Measurements from ENCODE around the gene ZNF710.

The ZNF710 gene

DNA sequence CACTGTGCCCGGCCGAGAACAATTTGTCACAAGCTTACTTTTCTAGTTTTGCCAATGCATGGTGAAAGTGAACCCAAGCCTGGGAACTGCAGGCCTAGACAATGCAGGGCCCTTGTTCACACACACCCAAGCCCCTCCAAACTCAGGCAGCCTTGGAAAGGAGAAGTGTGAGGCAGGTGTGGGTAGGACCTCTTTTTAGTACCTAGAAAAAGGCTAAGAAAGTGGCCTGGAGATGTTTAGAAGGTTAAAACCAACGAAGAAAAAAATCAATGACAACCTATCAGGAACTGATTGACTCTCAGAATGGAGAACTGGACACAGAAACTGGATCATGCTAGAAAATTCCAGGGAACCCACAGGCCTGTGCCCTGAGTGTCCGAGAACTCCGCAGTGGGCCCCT lies 82.3 kb downstream of the ZNF710 start:
- no peak for DNase-seq

DNA sequence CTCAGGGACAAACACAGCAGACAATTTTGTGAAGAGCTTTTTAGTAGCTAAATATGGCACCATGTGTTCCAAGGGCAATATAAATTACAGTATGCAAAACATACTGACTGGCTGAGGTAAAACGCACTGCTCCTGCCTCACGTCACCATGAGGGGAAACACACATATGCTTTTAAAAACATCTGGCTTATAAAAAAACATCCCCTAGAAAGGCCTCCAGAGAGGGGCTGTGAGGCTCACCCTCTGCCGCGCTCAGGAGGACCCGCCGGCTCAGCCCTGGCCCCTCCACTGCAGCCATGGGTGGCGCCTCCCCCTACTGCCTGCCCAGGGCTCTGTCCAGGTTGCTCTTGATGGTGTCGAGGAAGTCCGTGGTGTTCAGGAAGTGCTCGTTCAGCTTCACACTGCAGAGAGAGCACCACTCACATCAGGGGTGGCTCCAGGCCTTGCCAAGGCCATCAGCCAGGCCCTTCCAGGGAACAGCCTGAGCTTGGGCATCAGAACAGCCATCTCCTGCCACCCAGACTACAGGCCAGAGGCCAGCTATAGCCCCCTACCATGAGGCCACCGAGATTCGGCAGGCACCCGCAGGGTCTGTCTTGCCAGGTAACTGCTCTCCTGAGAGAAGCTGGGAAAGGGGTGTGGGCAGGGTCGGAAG lies 83.0 kb downstream of the ZNF710 start:
- no peak for DNase-seq

DNA sequence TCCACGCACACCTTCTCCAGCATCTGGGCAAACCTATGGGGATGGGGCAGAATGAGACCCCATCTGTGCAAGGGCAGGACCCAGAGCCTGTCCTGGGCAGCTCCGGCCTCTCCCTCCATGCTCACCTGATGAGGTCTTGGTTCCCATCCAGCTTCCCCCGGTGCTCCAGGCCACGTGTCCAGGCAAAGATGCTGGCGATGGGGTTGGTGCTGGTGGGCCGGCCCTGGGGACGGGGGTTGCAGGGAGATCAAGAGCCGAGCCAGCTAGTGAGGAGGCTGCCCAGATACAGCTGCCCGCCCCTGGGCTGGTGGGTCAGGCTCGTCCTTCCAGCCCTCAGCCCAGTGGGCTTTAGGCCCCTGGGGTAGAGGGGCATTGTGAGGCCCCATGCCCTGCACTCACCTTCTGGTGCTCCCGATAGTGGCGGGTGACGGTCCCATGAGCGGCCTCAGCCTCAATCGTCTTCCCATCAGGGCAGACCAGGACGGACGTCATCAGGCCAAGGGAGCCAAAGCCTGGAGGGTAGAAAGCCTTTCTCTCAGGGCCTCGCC lies 83.8 kb downstream of the ZNF710 start:
- no peak for DNase-seq

DNA sequence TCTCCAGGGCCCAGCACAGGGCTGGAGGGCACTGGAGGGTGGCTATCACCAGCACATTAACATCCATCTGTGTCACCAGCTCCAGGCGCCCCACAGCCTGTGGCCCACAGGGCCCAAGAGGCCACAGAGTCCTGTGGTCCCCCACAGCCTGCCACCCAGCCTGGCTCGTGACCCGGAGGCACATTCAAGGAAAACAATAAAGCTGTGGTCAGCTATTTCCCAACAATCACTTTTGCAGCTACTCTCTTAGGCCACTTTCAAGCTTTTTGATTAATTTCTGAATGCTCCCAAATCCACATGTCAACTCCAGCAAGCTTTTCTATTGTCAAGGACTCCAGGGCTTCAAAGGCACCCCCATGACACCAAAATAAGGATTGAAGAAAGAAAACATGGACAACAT lies 84.4 kb downstream of the ZNF710 start:
- DNase-seq, result no peak

DNA sequence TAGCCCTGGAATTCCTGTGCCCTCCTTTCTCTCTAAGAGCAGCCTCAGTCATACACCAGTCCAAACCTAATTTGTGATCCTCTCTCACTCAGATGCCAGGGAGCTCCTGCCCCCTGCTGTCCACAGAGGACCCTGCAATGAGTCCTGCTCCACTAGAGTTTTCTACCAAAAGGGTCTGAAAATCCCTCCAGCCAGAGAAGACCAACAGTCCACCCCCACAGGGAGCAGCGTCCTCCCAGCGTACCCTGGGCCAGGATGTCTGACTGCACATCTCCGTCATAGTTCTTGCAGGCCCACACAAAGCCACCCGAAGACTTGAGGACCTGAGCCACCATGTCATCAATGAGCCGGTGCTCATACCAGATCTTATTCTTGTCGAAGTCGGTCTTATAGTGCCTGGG lies 85.7 kb downstream of the ZNF710 start:
- DNase-seq, result peak in 1 of 2 donors; percentile 52

DNA sequence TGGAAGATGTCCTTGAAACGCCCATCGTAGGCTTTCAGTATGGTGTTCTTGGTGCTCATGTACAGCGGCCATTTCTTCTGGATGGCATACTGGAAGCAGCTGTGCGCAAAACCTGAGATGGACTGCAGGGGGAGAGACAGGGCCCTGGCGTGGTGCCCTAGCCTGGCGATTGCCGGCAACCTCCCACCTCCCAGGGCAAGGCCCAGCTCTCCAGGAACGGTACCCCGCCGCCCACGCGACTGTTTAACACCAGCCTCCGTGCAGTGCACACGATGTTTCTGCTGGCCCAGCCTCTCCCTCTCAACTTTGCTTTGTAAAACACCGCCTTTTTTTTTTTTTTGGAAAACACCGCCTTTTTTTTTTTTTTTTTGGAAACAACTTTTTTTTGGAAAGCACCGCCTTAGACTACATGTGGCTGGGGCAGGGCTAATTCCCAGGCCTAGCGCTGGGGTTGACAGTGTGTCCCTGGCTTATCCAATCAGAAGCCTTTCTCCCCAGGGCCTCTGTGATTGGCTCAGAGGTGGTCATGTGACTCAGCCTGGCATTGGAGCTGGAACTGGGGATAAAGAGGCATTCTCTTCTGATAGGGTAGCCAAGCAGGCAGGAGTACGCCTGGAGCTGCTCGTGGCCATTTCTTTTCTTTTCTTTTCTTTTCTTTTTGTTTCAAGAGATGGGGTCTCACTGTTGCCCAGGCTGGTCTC lies 86.5 kb downstream of the ZNF710 start:
- DNase-seq, result no peak

DNA sequence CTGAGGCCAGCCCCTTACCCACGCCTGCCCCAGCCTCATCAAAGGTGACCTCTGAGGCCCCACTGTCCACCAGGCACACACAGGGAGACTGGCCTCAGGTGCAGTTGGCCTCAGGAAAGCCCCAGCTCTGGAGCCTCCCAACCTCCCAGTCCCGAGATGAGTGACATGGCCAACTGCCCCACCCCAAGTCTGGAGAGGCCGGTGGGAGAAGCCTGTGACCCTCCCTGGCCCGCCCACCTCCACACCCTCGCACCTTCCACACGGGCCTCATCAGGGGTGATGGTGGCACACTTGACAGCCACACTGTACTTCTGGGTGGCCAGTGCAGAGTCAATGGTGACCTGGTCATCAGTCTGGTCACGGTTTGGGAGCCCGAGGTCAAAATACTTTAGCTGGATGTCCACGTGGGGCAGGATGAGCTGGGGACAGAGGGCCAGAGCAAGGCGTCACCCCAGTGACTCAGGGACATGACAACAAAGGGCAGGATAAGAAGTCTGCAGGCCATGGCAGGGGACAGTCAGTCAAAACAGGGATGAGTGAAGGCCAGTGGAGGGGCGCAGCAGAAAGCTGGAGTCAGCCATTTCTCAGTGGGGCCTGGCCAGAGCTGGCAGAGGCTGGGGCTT lies 89.2 kb downstream of the ZNF710 start:
- DNase-seq, result no peak

DNA sequence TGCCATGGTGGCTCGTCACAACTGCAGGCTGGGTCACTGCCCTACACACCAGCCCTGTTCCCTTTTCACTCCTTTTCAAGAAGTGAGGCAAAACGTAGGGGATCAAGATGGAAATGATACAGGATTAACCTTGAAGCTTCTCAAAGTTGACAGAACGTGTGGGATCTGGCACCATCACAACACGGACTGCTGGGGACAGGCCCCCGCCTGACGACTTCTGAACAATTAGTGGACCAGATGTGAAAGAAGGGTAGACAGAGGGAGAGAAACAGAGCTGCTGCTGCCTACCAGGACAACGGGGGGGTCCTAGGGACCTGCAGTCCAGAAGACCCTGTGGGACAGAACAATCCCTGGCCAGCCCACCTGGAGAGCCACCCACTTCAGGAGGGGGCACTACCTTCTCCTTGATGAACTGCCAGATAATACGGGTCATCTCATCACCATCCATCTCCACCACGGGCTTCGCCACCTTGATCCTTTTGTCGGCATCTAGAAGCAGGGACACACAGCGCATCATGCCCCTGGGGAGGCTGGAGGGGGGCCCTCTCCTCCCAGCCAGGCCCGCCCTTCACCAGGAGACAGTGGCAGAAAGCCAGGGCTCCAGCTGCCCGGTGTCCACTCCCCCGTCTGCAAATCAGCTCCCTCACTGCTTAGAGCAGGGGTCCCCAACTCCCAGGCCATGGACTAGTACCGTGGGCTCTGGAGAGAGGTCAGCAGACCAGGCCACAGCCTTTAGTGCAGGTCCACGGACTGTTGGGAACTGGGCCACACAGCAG lies 90.2 kb downstream of the ZNF710 start:
- no peak for DNase-seq

DNA sequence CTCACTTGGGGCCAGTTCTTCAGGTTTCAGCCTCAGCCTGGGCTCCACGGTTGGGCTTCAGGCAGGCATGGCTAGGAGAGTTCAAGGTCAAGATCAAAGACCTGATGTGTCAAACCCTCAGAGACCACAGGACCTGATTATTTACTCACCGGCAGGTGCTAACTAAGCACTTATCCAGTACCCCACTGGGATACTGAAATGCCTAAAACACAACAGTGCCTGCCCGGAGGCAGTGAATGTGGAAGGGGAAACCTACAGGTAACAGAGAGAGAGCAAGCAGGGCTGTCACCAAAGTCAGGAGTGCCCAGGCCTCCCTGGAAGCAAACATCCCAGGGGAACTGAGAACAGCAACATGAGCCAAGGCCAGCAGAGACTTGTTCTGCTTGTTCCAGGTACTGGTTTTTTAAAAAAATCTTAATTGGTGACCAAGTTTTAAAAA lies 94.4 kb downstream of the ZNF710 start:
- no peak for DNase-seq

DNA sequence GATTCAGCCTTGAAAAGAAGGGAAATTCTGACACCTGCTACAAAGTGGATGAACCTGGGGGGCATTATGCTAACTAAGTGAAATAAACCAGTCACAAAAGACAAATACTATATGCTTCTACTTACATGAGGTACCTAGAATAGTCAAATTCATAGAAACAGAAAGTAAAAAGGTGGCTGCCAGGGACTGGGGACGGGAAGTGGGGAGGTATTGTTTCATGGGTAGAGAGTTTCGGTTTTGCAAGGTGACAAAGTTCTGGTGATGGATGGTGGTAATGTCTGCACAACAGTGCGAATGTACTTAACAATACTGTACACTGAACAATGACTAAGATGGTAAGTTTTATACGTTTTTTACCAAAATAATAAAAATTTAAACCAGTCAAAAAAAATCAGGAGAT lies 96.4 kb downstream of the ZNF710 start:
- DNase-seq, result no peak

DNA sequence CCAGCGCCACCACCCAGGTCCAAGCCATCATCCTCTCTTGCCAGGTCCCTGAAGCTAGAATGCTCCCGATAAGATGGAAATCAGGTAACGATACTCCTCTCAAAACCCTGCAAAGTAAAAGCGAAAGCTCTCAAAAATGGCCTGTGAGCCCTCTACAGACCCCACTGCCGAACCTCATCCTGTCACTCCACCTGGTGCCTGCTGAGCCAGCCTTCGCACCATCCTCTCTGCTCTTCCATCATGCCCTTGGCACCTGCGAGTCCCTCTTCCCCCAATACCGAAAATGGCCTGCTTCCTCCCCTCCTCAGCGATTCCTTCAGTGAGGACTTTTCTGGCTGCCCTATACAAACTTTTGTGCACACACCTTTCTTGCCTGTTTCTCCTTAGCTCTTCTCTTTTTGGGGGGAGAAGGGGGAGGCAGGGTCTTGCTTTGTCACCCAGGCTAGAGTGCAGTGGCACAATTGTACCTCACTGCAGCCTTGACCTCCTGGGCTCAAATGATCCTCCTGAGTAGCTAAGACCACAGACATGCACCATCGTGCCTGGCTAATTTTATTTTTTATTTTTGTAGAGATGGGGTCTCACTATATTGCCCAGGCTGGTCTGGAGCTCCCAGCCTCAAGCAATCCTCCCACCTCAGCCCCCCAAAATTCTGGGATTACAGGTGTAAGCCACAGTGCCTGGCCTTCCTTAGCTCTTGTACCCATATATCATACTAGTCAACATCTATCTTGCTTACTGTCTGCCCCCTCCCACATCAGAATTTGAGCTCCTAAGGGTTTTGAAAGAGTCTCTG lies 98.1 kb downstream of the ZNF710 start:
- no peak for DNase-seq

DNA sequence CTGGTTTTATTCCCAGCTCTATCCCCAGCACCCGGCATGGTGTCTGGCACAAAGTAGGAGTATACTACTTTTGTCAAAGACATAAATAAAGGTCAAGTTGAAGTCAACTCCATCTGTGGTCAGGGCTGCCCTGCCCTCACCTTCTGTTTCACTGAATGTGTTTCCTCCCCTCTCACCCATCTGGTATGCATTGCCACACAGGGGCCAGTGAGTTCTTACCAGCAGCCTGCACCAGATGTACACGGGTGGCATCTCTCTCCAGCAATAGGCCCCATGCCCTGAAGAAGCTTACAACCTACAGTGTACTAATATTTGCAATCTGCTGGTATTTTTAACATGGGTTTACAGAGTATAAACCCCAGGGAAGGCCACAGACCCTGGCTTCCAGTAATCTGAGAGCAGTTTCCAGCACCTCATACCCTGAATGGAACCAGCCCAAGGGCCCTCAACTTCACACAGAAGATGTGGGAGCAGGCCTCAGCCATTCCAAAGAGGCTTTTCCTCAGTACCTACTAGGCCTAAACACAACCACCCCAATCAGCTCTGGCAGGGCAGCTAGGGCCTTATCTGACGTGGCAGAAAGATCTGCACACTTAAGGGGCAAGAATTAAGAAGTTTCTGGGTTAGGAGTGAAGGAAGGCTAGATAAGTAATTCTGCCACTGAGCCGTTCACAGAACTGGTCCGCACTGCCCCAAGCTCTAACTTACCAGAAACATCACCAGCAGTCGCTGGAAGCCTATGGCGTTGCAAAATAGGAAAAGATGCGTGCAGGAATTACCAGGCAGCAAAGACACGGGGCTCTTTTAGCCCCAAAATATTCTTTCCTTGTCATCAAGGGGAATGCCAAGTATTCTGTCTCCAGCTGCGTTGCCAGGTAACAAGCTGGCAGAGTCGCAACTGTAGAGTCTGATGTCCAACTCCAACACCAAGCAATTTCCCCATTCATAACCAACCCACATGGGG lies 99.0 kb downstream of the ZNF710 start:
- no peak for DNase-seq

DNA sequence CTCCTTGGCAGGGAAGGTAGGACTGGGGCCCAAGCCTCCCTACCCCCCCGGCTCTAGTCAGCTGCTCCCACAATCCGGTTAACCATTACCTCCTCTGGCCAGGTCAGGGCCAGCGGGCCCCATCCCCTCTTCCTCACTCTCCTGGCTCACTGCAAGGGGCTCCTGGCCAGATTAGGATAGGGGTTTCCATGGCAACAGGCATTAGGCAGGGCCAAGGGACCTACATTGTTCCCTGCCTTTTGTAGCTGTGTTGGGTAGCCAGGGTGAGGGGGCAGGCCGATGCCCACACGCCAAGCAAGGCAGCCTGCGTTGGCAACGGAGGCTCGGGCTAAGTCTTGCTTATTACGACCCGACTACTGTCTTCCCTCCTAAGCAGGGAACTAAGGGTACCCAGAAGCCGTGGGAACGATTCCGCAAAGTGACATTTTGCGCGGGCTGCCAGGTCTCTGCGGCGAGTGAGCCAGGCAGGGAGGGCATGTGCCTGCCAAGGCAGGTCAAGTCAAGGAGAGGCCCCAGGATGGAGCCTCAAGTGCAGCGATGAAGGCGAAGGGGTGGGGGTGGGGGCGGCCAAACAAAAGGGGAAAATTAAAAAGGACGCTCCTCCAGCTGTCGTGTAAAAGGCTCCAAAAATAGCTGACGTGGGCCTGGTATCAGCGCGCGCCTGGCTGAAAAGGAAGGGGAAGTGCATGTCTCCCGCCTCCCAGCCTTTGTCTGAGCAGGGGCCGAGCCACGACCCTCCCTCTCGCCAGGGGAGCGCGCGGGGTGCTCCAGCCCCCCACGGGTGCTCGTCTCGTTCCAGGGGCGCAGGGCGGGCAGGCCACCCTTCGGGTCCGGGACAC lies 100.2 kb downstream of the ZNF710 start:
- no peak for DNase-seq

DNA sequence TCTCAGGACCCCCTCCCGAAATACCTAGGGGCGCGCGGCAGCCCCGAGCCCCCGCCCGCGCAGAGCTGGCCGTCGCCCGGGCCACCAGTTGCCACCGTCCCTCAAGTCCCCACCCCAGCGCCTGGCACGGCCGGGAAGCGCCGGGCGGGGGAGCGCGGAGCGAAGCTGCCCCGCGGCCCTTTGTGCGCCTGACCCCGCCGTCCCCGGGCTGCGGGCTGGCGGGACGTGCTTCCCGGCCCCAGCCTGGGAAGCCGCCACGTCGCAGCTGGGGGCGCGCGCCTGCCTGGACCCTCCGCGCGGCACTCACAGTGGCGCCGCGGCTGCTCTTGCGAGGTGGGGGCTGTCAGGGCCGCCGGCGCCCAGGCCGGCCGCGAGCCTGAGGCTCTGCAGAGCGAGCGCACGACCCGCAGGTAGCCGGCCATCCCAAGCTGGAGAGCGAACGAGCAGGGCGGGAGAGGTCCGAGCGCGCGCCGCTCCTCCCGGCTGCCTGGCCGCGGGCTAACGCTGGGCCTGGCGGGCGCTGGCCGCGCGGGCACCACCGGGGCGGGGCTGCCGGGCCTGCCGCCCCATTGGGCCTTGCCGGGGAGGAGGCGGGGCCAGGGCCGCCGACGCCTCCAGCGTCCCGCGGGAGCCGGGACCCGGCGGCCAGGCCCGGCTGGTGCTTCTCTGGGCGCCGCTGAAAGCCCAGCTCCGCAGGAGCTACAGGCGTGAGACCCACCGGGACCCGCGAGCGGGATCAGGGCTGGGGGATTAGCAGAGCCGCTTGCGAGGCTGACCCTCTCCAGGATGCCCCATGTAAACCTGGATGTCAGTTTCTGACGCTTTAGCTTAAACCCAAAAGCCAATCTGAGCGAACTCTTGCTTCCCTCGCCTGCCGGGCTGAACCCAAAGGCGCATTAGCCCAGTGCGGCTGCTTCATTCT lies 101.1 kb downstream of the ZNF710 start, which contains the start of gene IDH2:
Gene IDH2, minus strand, starts transcription at position 500 of the 922 bp plus-strand sequence. Its CDS starts 78 bp downstream, at position 422.
- DNase-seq, result peak; percentile 61 to 68

DNA sequence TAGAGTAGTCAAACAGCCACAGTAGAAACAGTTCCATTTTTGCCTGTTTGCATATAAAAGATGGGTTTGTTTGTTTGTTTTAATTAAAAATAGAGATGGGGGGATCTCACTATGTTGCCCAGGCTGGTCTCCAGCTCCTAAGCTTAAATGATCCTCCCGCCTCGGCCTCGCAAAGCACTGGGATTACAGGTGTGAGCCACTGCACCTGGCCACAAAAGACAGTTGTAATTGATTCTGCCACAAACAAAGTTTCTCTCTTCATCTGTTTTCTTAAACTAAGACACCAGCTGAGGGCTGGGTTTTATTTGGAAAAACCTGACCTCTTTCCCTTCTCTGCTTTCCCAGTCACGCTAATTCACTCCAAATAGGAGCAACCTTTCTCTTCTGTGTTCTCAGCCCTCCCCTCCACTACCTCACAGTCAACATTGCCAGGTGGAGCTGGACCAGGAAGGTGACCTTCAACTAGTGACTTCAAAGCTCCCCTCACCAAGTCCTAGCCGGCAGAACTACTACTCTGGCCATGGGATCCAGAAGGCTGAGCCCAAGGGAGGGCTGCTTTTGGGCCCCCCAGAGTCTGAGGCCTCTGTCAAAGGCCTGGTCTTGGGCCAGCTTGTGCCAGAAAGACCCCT lies 102.7 kb downstream of the ZNF710 start:
- DNase-seq, result no peak

DNA sequence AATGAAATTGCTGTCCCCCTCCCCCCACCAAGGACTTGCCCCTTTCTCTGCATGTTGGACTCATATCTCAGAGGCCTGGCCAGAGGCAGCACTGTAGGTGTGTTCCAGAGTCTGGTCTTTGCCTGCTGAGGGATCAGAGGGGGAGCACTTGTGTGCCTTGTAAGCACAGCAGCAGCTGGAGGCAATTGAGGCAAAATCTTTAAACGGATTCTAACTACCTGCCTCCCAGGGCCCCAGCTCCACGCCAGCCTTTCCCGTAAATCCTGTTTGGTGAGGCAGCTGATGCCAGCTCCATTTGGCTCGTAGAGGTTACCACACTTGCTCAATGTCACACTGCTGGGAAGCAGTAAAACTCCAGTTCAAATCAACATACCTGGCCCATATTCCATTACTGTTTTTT lies 103.4 kb downstream of the ZNF710 start:
- DNase-seq, result no peak

DNA sequence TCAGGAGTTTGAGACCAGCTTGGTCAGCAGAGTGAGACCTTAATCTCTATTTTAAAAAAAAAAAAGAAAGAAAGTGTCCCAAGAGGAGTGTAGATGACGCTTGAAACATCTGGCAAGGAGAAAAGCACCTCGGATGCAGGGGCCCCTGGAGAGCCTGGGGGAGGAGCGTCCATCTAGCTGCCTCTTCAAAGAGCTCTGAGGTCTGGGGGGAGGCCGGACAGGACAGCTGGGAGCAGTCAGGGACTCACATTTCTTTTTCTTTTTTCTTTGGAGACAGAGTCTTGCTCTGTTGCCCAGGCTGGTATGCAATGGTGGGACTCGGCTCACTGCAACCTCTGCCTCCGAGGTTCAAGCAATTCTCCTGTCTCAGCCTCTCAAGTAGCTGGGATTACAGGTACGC lies 104.4 kb downstream of the ZNF710 start:
- no peak for DNase-seq

DNA sequence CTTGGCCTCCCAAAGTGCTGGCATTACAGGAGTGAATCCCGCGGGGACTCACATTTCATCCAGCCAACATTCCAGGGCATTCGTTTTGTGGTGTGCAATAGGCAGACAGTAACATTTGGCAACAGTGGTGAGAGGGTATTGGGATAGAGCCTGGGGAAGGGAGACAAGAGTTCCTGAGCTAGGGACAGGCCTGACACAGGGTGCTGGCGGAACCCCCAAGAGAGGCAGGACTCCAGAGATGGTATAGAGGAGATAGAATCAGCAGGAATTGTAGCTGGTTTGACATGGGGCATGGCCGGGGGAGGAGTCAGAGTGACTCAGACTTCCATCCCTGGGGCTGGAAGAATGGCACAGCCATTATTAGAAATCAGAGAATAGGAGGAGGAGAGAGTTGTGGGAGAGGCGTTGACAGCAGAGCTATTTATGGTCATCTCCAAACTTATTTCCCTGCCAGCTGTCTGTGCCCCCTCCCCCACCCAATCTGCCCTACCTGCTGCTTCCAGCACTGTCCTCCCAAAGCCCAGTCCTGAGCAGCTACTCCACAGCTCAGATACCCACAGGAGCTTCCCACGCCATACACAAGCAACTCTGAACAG lies 105.5 kb downstream of the ZNF710 start:
- DNase-seq, result no peak

Measured in stimulated activated CD4-positive, alpha-beta T cell treated with anti-CD3 and anti-CD28 coated beads, Interleukin-2, amount 100 ng/mL, for 48 hours (primary cell).